ENCODE data around the gene CNPY1.

CNPY1 gene

DNA sequence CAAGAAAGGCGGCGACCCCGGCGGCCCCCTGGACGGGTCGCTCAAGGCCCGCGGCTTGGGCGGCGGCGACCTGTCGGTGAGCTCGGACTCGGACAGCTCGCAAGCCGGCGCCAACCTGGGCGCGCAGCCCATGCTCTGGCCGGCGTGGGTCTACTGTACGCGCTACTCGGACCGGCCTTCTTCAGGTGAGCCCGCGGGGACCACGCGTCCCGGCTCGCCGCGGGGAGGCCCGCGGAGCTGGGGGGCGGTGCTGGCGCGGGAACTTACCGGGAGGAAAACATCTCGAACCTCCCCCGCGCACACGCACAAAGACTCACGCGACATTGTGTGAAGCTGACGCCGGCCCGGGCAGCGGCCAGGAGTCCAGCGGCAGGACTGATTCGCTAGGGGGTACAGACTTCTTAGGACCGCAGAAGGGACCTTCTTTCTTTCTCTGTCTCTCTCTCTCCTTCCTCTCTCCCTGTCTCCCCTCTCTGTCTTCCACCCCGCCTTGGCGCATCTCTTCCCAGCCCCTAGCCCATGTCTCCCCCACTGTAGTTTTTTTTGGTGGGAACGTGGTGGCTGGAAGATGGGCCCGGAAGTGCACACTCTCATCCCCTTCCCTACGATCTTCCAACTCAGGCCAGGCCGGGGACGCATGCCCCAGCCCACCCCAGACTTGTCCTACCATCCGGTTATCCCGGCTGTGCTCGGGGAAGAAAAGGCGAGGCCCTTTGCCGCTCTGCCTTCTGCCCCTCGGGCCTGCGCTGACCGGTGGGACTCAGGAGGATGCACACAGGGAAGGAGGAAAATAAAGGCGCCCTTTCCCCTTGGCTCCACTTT lies 87.3 kb downstream of the CNPY1 start:
- H3K4me3 ChIP-seq (replicated peaks; ENCODE audit: low read depth, low read length): no peak overlapping the region
- DNase-seq (ENCODE audit: low read depth): no peak
- TF ChIP-seq, protein P1, sequence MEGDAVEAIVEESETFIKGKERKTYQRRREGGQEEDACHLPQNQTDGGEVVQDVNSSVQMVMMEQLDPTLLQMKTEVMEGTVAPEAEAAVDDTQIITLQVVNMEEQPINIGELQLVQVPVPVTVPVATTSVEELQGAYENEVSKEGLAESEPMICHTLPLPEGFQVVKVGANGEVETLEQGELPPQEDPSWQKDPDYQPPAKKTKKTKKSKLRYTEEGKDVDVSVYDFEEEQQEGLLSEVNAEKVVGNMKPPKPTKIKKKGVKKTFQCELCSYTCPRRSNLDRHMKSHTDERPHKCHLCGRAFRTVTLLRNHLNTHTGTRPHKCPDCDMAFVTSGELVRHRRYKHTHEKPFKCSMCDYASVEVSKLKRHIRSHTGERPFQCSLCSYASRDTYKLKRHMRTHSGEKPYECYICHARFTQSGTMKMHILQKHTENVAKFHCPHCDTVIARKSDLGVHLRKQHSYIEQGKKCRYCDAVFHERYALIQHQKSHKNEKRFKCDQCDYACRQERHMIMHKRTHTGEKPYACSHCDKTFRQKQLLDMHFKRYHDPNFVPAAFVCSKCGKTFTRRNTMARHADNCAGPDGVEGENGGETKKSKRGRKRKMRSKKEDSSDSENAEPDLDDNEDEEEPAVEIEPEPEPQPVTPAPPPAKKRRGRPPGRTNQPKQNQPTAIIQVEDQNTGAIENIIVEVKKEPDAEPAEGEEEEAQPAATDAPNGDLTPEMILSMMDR (IDR thresholded peaks at IDR 0.05; ENCODE audit: low read length, missing control alignments): no peak

DNA sequence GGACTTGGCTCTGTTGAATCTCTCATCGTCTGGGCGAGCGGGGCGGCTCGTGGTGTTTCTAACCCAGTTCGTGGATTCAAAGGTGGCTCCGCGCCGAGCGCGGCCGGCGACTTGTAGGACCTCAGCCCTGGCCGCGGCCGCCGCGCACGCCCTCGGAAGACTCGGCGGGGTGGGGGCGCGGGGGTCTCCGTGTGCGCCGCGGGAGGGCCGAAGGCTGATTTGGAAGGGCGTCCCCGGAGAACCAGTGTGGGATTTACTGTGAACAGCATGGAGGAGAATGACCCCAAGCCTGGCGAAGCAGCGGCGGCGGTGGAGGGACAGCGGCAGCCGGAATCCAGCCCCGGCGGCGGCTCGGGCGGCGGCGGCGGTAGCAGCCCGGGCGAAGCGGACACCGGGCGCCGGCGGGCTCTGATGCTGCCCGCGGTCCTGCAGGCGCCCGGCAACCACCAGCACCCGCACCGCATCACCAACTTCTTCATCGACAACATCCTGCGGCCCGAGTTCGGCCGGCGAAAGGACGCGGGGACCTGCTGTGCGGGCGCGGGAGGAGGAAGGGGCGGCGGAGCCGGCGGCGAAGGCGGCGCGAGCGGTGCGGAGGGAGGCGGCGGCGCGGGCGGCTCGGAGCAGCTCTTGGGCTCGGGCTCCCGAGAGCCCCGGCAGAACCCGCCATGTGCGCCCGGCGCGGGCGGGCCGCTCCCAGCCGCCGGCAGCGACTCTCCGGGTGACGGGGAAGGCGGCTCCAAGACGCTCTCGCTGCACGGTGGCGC lies 88.1 kb downstream of the CNPY1 start, which contains the start of gene EN2:
Gene EN2, plus strand, starts transcription at position 19 of the 767 bp plus-strand sequence. Its CDS starts 249 bp downstream, at position 268.
- peak within 1 kb of the TSS; percentile 50 for H3K4me3 ChIP-seq (replicated peaks; ENCODE audit: low read depth, low read length)
- TF ChIP-seq, protein P1 (IDR thresholded peaks at IDR 0.05; ENCODE audit: low read length, missing control alignments): no peak
- DNase-seq (ENCODE audit: low read depth): no peak

DNA sequence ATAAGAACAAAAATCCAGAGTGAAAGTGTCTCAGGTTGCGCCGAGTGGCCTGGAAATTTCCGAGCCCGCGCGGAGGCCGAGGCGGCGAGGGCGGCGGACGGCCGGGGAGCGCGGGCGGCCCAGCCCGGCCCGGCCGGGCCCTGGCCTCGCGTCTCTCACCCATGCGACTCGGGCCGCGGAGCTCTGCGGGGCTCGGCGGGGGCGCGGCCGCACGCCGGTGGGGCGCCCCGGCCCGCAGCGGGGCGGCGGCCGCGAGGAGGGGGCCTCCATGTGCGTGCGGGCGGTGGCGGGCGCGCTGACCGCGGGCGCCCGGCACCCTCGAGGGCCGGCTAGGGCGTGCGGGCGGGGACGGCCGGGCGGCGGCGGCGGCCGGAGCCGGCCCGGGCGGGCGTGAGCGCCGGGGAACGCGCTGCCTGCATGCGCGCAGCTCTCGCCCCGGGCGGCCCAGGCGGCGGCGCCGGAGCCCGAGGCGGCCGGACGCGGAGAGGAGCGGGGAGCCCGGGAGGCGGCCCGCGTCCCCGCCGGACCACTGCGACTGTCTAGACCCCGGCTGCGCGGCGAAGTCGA lies 88.7 kb downstream of the CNPY1 start:
- TF ChIP-seq, protein P1 (IDR thresholded peaks at IDR 0.05; ENCODE audit: low read length, missing control alignments): no peak
- no peak for DNase-seq (ENCODE audit: low read depth)
- no peak overlapping the region for H3K4me3 ChIP-seq (replicated peaks; ENCODE audit: low read depth, low read length)

DNA sequence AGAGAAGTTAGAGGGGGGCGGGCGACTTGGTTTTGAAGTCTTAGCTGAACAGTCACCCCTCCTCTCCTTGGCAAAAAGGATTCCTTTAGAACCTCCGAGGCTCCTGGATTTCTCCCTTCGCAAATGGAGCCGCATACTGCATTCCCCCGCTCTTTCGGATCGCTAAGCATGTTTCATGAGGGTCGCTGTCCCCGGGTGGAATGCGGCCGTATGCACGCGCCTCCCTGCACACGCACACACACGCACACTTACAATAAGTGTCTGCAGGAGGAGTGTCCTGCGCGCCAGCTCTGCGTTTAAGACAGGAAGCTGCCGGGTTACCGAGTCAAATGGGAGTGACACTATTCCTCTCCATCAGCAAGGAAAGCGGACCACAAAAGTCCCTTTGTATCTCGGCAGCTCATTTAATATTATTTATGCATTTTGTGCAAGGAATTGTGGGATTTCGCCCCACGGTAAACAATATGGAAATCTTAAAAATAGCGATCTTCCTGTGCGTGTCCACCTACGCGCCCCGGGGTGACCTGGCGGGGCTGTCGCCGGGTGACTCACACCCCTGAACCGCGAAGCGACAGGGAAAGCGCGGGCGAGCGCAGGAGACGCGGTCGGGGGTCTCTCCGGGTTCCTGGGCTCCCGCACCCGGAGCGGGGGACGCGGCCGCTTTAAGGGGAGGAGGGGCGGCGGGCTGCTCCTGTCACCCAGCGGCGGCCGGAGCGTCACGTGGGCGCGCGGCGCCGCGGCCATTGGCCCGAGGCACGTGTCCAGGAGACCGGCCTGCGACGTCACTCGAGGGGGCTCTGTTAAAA lies 89.4 kb downstream of the CNPY1 start:
- H3K4me3 ChIP-seq (replicated peaks; ENCODE audit: low read depth, low read length): peak overlapping the region; percentile 50
- DNase-seq (ENCODE audit: low read depth): peak; percentile 63
- TF ChIP-seq, protein P1 (IDR thresholded peaks at IDR 0.05; ENCODE audit: low read length, missing control alignments): no peak

DNA sequence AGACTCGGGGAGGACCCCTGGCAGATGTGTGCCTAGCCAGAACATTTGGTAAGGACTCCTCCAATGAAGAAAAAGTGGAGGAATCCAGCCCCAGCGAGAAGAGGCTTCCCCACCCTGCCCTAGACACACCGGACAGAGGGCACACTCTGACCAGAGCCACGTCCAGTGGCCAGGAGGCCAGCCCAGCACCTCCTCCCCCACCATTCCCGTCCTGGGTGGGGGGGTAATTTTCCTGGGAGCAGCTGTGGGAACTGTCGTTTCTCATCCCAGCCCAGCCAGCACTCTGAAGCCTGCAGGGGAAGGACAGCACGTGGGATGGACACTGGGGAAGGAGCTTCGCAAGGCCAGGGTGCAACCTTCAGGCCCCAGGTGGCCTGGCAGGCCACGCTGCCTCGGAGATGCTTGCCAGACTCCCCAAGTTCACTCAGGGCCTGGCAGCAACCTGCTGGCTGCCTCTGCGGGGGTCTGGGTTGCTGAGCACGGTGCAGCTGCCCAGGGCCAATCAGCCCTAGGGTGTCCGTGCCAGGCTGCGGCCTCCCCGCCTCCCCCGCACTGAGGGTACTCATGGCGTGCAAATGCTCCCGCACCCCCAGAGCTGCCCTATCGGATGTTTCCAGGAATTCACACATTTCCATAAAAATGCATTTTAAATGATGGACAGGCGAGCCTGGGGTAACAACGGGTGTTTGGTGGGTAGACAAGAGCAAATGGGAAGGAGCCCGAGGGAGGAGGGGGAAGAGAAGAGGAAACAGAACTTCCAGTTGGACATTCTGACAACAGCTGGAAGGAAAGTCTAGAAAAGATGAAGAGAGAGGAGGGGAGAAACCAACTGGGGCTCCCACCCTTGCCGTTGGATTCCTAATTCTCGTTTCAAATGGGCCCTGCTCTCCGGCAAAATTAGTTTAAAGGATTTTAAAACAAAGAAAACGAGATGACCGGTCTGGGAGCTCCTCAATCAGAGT lies 90.3 kb downstream of the CNPY1 start:
- H3K4me3 ChIP-seq (replicated peaks; ENCODE audit: low read depth, low read length): no peak overlapping the region
- TF ChIP-seq, protein P1 (IDR thresholded peaks at IDR 0.05; ENCODE audit: low read length, missing control alignments): no peak
- no peak for DNase-seq (ENCODE audit: low read depth)
